ENCODE measurements around the gene MYH11. TPM values are rescaled to one million over a fixed set of nuclear protein-coding genes. Genes with fewer than 3 reads are reported as not detected.

The MYH11 gene
- total RNA-seq, 1 experiment from 2014 or later: not detected

DNA sequence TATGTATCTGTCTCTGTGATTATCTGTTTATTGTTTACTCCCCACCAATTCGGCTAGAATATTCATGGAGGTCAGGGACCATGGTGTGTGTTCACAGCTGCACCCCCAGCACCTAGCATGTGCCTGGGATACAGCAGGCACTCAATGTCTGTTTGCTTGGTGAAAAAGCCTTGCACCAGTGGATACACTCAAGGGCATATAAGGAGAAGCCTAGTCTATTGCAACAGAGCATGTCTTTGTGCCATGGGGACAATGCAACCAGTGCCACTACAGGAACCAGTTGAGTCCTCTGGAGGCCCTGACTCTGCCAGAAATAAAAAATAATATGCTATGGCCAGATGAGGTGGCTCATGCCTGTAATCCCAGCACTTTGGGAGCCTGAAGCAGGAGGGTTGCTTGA is 113.2 kb downstream of the MYH11 start:
- H3K4me3 ChIP-seq (ENCODE audit: low read depth, low read length, poor library complexity, severe bottlenecking): no peak overlapping the region
- no peak overlapping the region for H3K27ac ChIP-seq (ENCODE audit: low read depth, low read length, poor library complexity, severe bottlenecking)
- TF ChIP-seq, protein P1, sequence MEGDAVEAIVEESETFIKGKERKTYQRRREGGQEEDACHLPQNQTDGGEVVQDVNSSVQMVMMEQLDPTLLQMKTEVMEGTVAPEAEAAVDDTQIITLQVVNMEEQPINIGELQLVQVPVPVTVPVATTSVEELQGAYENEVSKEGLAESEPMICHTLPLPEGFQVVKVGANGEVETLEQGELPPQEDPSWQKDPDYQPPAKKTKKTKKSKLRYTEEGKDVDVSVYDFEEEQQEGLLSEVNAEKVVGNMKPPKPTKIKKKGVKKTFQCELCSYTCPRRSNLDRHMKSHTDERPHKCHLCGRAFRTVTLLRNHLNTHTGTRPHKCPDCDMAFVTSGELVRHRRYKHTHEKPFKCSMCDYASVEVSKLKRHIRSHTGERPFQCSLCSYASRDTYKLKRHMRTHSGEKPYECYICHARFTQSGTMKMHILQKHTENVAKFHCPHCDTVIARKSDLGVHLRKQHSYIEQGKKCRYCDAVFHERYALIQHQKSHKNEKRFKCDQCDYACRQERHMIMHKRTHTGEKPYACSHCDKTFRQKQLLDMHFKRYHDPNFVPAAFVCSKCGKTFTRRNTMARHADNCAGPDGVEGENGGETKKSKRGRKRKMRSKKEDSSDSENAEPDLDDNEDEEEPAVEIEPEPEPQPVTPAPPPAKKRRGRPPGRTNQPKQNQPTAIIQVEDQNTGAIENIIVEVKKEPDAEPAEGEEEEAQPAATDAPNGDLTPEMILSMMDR (conservative IDR thresholded peaks at IDR 0.05; ENCODE audit: low read depth, low read length): no peak
- no peak for TF ChIP-seq EZH2 (IDR thresholded peaks at IDR 0.05; ENCODE audit: borderline replicate concordance, low read depth, low read length, poor library complexity, severe bottlenecking)
- POLR2A ChIA-PET (ENCODE audit: low non-redundant PET): no interaction called here
- CTCF ChIA-PET: no interaction called here
- H3K9me3 ChIP-seq (ENCODE audit: low read depth, low read length, poor library complexity, severe bottlenecking): no peaks in the 10 kb centered on the region
- intact Hi-C loops (cut with micrococcal nuclease; ENCODE audit: unreplicated experiment): no loop called here
- no peaks in the 10 kb centered on the region for H3K27me3 ChIP-seq (replicated peaks; ENCODE audit: insufficient read depth, low read depth, low read length, poor library complexity)
- no peak for DNase-seq (ENCODE audit: low spot score)
- H3K36me3 ChIP-seq (ENCODE audit: insufficient read depth, low read length, poor library complexity, severe bottlenecking): no peaks in the 10 kb centered on the region
- no TSS peak for BruUV-seq (replicated peaks)
- H3K4me1 ChIP-seq (ENCODE audit: insufficient read depth, low read length, poor library complexity, severe bottlenecking): peaks cover 6% of the 10 kb centered on the region

- BruUV-seq (replicated peaks): no TSS peak
- CTCF ChIA-PET: no interaction called here
- H3K4me1 ChIP-seq (ENCODE audit: insufficient read depth, low read length, poor library complexity, severe bottlenecking): peaks cover 6% of the 10 kb centered on the region
- H3K4me3 ChIP-seq (ENCODE audit: low read depth, low read length, poor library complexity, severe bottlenecking): no peak overlapping the region
- no peaks in the 10 kb centered on the region for H3K36me3 ChIP-seq (ENCODE audit: insufficient read depth, low read length, poor library complexity, severe bottlenecking)
- no peak for DNase-seq (ENCODE audit: low spot score)
- no peak for TF ChIP-seq EZH2 (IDR thresholded peaks at IDR 0.05; ENCODE audit: borderline replicate concordance, low read depth, low read length, poor library complexity, severe bottlenecking)
- TF ChIP-seq, protein P1 (conservative IDR thresholded peaks at IDR 0.05; ENCODE audit: low read depth, low read length): no peak
- intact Hi-C loops (cut with micrococcal nuclease; ENCODE audit: unreplicated experiment): no loop called here
- POLR2A ChIA-PET (ENCODE audit: low non-redundant PET): interaction anchor here (0.5 kb wide), 1 partner anchor 755 kb away, joined by 8 read pairs; no protein-coding TSS in a partner anchor
- no peak overlapping the region for H3K27ac ChIP-seq (ENCODE audit: low read depth, low read length, poor library complexity, severe bottlenecking)
- no peaks in the 10 kb centered on the region for H3K27me3 ChIP-seq (replicated peaks; ENCODE audit: insufficient read depth, low read depth, low read length, poor library complexity)
- no peaks in the 10 kb centered on the region for H3K9me3 ChIP-seq (ENCODE audit: low read depth, low read length, poor library complexity, severe bottlenecking)
Observed at GRCh38 chr16:15742716-15743115, 114.1 kb downstream of the MYH11 start.

DNA sequence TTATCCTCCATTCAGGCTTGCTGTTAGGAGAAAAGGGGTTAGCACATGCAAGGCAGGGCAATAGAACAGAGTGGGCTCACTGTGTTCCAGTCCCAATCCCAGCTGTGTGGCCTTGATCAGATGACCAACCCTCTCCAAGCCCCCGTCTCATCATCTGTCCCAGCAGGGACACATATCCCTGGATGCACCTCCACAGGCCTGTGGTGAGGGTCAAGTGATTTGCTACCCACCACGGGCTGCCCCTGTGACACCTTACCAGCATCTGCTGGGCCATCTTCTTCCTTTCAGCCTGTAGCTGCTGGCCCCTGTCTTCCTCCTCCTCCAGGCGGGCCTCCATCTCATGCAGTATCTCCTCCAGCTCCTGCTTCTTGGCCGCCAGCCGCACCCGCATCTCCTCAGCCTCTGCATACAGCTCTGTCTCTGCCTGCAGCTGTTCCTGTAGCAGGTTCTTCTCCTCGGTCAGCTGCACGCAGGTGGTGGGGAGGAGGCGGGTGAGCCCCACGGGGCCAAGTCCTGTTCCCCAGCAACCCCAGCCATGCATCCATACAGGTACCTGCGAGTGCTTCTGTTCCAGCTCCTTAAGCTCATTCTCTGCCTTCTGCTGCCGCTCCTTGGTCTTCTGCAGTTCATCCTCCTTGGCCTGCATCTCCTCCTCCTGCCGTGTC is 115.5 kb downstream of the MYH11 start:
- H3K36me3 ChIP-seq (ENCODE audit: insufficient read depth, low read length, poor library complexity, severe bottlenecking): no peaks in the 10 kb centered on the region
- intact Hi-C loops (cut with micrococcal nuclease; ENCODE audit: unreplicated experiment): no loop called here
- no TSS peak for BruUV-seq (replicated peaks)
- H3K27ac ChIP-seq (ENCODE audit: low read depth, low read length, poor library complexity, severe bottlenecking): no peak overlapping the region
- CTCF ChIA-PET: no interaction called here
- H3K9me3 ChIP-seq (ENCODE audit: low read depth, low read length, poor library complexity, severe bottlenecking): no peaks in the 10 kb centered on the region
- no peak overlapping the region for H3K4me3 ChIP-seq (ENCODE audit: low read depth, low read length, poor library complexity, severe bottlenecking)
- peaks cover 6% of the 10 kb centered on the region for H3K4me1 ChIP-seq (ENCODE audit: insufficient read depth, low read length, poor library complexity, severe bottlenecking)
- POLR2A ChIA-PET (ENCODE audit: low non-redundant PET): no interaction called here
- TF ChIP-seq EZH2 (IDR thresholded peaks at IDR 0.05; ENCODE audit: borderline replicate concordance, low read depth, low read length, poor library complexity, severe bottlenecking): no peak
- TF ChIP-seq, protein P1 (conservative IDR thresholded peaks at IDR 0.05; ENCODE audit: low read depth, low read length): no peak
- no peaks in the 10 kb centered on the region for H3K27me3 ChIP-seq (replicated peaks; ENCODE audit: insufficient read depth, low read depth, low read length, poor library complexity)
- no peak for DNase-seq (ENCODE audit: low spot score)

Data from A673 (cell line).